Smooth muscle cell (in vitro differentiated cells): ENCODE data around the gene MAPKAPK2. TPM values are rescaled to one million over a fixed set of nuclear protein-coding genes. Genes with fewer than 3 reads are reported as not detected.

Experiments used
- DNase-seq: peaks from one replicate; lab custom pipeline; 2025; ENCODE audit not compliant: unreplicated experiment; lab: John Stamatoyannopoulos, UW
- H2AFZ ChIP-seq: fragments of 200-600 bp; sonication (generic); 2 replicates; pipeline ENCODE4 v1.6.0; 2016; ENCODE audit warnings: antibody characterized with exemption, low read depth, mild to moderate bottlenecking
- H3F3A ChIP-seq: fragments of 200-600 bp; sonication (generic); 2 replicates; pipeline ENCODE4 v1.6.0; 2017; ENCODE audit warnings: antibody characterized with exemption, low read depth
- H3K27ac ChIP-seq: fragments of 200-600 bp; sonication (generic); 2 replicates; pipeline ENCODE4 v1.5.1; 2016; ENCODE audit warnings: low read depth, mild to moderate bottlenecking
- H3K27me3 ChIP-seq: fragments of 200-600 bp; sonication (generic); 2 replicates; pipeline ENCODE4 v1.6.1; 2016; ENCODE audit warnings: low read depth, mild to moderate bottlenecking
- H3K36me3 ChIP-seq: fragments of 200-600 bp; sonication (generic); 2 replicates; pipeline ENCODE4 v1.5.1; 2016; ENCODE audit warnings: low read depth
- H3K4me1 ChIP-seq: fragments of 200-600 bp; sonication (generic); 2 replicates; pipeline ENCODE4 v1.5.1; 2016; ENCODE audit warnings: low read depth
- H3K4me2 ChIP-seq: fragments of 200-600 bp; sonication (generic); 2 replicates; pipeline ENCODE4 v1.6.0; 2016; ENCODE audit warnings: mild to moderate bottlenecking
- H3K4me3 ChIP-seq: fragments of 200-600 bp; sonication (generic); 2 replicates; pipeline ENCODE4 v1.5.1; 2016; ENCODE audit warnings: mild to moderate bottlenecking
- H3K79me2 ChIP-seq: fragments of 200-600 bp; sonication (generic); 2 replicates; pipeline ENCODE4 v1.6.0; 2016; ENCODE audit warnings: low read depth, mild to moderate bottlenecking
- H3K9ac ChIP-seq: fragments of 200-600 bp; sonication (generic); 2 replicates; pipeline ENCODE4 v1.6.0; 2016; ENCODE audit warnings: low read depth
- H3K9me3 ChIP-seq: fragments of 200-600 bp; sonication (generic); replicated peaks from 2 replicates; pipeline ENCODE4 v1.5.1; 2016; ENCODE audit warnings: low read depth
- H4K20me1 ChIP-seq: fragments of 200-600 bp; sonication (generic); 2 replicates; pipeline ENCODE4 v1.6.0; 2016; ENCODE audit warnings: low read depth
- CTCF ChIP-seq: fragments of 200-600 bp; sonication (generic); IDR thresholded peaks from 2 replicates; pipeline ENCODE4 v1.5.1; 2017; ENCODE audit warnings: borderline replicate concordance, mild to moderate bottlenecking, antibody characterized with exemption; ENCODE audit not compliant: insufficient read depth, poor library complexity, severe bottlenecking
- WGBS: methylation state at CpG from one replicate; pipeline ENCODE4 v1.1.7; 2016; ENCODE audit warnings: low lambda C conversion rate; 5-methylcytosine and 5-hydroxymethylcytosine counted together
- polyA plus RNA-seq: library from polyadenylated mRNA; unstranded; fragments of >200 nt; fragmentation: Nextera tagmentation; extraction: Ambion mirVana; gene quantifications from 2 replicates; pipeline ENCODE4 v1.2.1, GENCODE V29; 2016
- total RNA-seq: library from RNA; depleted of rRNA; stranded (reverse); fragments of >200 nt; gene quantifications from 2 replicates; pipeline ENCODE4 v1.2.3, GENCODE V29; 2014

Gene MAPKAPK2
- total and polyA plus RNA-seq, 2 experiments from 2014 or later = 14.3 to 40.9 TPM

GRCh38 chr1:206686478-206687249 lies 2.0 kb downstream of the MAPKAPK2 start:
- 38% methylated on average over 8 of the region's 8 CpGs for WGBS
- no peaks in the 10 kb centered on the region for H3K9me3 ChIP-seq
- H3K9ac ChIP-seq = peak overlapping the region; percentile 93
- H3K4me3 ChIP-seq = peak overlapping the region; percentile 72
- H3K4me2 ChIP-seq = peak overlapping the region; percentile 100
- no peak for DNase-seq
- TF ChIP-seq CTCF = no peak
- no peaks in the 10 kb centered on the region for H3K36me3 ChIP-seq
- peaks cover 10% of the 10 kb centered on the region for H3K27me3 ChIP-seq
- H3K79me2 ChIP-seq = peaks cover 60% of the 10 kb centered on the region
- peak overlapping the region; percentile 91 for H3K27ac ChIP-seq
- H2AFZ ChIP-seq = no peak overlapping the region
- peaks cover 61% of the 10 kb centered on the region for H4K20me1 ChIP-seq
- peaks cover 36% of the 10 kb centered on the region for H3K4me1 ChIP-seq
- no peaks in the 10 kb centered on the region for H3F3A ChIP-seq

GRCh38 chr1:206687251-206687914 lies 2.7 kb downstream of the MAPKAPK2 start:
- peaks cover 67% of the 10 kb centered on the region for H3K79me2 ChIP-seq
- no peak overlapping the region for H2AFZ ChIP-seq
- H3K27ac ChIP-seq = peak overlapping the region; percentile 91
- H4K20me1 ChIP-seq = peaks cover 68% of the 10 kb centered on the region
- H3K4me1 ChIP-seq = peaks cover 36% of the 10 kb centered on the region
- DNase-seq = no peak
- no peaks in the 10 kb centered on the region for H3F3A ChIP-seq
- no peaks in the 10 kb centered on the region for H3K36me3 ChIP-seq
- peak overlapping the region; percentile 100 for H3K4me2 ChIP-seq
- peak overlapping the region; percentile 72 for H3K4me3 ChIP-seq
- H3K9ac ChIP-seq = peak overlapping the region; percentile 93
- TF ChIP-seq CTCF = no peak
- H3K27me3 ChIP-seq = peaks cover 10% of the 10 kb centered on the region
- no peaks in the 10 kb centered on the region for H3K9me3 ChIP-seq
- 53% methylated on average over 7 of the region's 7 CpGs for WGBS

DNA sequence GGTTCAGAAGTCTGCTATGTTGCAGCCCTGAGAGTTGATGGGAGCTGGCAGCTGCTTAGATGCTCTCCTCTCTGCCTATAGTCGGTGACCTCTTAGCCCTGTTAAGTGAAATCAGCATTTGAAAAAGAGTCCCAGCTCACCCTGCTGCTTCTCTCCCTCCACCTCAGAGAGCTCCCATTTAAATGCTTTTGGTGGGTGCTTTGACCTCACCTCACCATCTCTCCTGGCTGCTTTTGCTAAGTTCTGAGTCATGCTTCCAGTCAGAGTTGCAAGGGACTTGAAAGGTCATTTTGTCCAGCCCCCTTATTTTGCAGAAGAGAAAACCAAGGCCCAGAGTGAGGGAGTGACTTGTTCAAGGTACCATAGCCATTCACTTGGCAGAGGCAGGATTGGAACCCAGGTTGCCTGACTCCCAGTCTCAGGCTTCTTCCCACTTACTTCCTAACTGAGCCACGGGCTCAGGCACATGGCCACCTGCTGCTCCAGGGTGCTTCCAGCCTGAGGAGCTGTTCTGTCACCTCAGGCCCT lies 3.3 kb downstream of the MAPKAPK2 start:
- no peak overlapping the region for H3K9ac ChIP-seq

More for the DNA sequence above, 3.3 kb downstream of the MAPKAPK2 start:
- DNase-seq = no peak
- no peaks in the 10 kb centered on the region for H3K9me3 ChIP-seq
- H3K27ac ChIP-seq = no peak overlapping the region
- peak overlapping the region; percentile 72 for H3K4me3 ChIP-seq
- no peaks in the 10 kb centered on the region for H3K36me3 ChIP-seq
- H3K79me2 ChIP-seq = peaks cover 73% of the 10 kb centered on the region
- H3F3A ChIP-seq = peaks cover 5% of the 10 kb centered on the region
- no peak overlapping the region for H2AFZ ChIP-seq
- H3K4me2 ChIP-seq = peak overlapping the region; percentile 100
- peaks cover 6% of the 10 kb centered on the region for H3K27me3 ChIP-seq
- TF ChIP-seq CTCF = no peak
- WGBS = 31% methylated on average over 2 of the region's 2 CpGs
- H3K4me1 ChIP-seq = peaks cover 39% of the 10 kb centered on the region
- peaks cover 74% of the 10 kb centered on the region for H4K20me1 ChIP-seq
